D341Med (cell line): ENCODE data around the gene STAM2.
"Not testable (repeated sequence)": the region's sequence is repeated elsewhere in the genome, so short reads cannot be mapped to it uniquely, and the experiment has no call there.

ENCODE experiments used
- DNase-seq: peaks from one replicate; pipeline ENCODE4 v3.0.0; 2012; ENCODE audit warnings: low spot score

The STAM2 gene

DNA sequence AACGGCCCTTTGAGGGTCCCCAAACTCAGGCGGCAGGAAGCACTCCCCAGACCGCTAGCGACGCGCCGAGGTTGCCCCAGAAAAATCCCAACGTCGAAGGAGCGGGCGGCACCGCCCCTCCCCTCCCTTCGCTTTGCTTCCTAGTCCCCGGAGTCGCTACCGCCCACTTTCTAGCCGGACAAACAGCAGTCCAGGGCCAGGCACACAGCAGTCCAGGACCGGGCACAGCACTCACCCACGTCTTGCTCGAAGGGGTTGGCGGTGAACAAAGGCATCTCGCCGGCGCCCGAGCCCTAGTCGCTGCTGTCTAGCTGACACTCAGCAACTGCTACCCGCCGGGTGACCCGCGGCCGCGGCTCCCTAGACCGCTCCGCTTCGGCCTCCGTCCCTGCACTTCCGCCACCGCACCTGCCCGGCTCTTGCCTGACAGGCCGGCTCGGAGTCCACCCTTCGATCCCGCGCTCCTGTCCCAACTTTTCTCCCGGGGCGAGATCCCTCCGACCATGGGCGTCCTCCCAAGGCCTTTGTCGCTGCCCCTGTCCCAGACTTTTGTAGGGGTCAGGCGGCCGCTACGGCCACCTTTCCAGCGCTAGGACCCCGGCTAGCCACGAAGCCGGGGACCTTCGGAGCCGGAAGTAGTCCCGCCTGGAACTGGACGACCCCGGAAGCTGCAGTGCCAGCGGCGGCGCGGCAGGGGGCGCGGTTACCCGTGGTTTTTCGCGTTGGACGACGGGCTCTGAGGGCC is at the start of gene STAM2:
Gene STAM2, minus strand, starts transcription at position 396 of the 745 bp plus-strand sequence. Its CDS starts 121 bp downstream, at position 275.
- peak; percentile 95 for DNase-seq

DNA sequence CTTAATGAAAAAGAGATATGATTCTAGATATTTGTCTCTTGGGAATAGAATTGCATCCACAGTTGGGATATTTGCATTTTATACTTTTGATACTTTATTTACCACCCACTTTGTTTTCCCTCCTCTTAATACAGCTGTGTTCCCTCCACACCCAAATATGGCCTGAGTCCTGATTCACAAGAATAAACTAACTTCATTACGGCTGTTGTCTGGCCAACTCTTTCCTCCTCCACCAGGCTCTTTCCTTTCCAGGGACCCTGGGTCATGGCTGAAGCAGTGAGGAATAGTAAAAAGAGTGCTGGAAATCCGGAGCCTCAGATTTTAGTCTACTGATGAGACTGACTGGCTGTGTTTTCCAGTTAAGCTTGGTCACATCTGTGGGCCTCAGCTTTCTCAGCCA is 48.4 kb upstream of the STAM2 start:
- DNase-seq, result no peak

DNA sequence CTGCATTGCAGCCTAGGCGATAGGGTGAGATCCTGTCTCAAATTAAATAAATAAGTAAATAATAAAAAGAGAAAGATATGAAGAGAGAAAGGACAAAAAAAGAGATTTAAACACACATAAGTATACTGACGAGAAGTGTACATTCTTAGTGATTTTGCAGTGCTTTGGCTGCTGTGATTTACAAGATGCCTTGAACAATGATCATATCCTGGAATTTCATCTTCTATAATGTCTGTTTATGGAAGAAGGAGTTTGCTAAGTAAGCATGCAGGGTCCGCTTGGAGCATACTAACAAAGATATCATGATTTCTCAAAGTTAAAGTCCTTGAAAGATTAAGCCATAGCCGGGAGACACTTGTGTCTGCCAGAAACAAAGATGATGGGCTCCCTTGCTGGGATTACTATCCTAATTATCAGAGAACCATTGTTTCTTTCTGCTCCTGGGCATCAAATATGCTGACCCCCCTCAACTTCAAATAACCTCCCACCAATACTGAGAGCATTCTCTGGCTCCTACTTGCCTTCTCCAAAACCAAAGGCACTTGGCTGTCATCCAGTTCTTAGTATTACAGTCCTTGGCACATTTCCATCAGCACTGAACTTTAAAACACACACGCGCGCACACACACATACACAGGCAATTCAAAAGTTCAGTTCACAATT is 47.5 kb upstream of the STAM2 start:
- DNase-seq, result peak; percentile 38

DNA sequence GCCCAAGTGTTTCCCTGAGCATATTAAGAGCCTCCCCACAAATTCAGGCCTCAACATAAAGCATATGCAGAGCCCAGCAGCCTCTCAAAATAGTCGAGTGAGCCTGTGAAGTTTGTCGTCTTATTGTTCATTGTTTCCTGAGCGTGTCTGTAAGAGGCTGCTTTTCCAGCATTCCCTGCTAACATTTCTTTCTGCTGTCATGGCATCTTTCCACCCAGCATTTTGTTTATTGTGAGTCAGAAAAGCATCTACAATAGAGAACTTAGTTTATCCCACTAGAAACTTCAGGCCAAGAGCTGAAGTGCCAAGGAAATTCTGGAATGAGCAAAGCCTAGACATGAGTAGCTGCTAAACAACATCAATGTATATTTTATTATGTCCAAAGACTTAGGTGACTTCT is 46.3 kb upstream of the STAM2 start:
- DNase-seq, result no peak

DNA sequence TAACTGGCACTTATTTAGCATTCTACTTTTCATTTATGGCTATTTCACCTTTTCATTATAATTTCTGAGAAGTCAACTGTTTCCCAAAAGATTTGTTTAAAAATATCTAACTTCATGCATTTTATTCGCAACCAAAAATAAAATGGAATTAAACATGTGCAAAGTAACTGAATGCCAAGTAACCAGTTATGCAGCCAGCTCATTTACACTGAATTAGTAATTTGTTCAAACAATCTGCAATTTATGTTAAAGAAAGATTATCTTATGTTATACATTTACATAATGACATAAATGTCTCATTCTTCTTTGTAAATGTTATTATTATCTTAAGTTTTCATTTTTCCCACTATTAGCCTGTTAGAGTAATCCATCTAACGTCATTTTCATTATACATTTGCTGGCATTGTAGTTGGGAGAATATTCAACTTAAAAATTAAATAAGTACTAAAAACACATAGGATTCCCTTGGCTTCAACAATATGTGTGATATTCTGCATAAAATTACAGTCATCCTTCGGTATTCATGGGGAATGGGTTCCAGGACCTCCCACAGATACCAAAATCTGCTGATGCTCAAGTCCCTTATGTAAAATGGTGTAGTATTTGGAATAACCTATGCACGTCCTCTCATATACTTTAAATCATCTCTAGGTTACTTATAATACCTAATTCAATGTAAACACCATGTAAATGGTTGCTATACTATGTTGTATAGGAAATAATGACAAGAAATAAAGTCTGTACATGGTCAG is 43.7 kb upstream of the STAM2 start:
- no peak for DNase-seq

DNA sequence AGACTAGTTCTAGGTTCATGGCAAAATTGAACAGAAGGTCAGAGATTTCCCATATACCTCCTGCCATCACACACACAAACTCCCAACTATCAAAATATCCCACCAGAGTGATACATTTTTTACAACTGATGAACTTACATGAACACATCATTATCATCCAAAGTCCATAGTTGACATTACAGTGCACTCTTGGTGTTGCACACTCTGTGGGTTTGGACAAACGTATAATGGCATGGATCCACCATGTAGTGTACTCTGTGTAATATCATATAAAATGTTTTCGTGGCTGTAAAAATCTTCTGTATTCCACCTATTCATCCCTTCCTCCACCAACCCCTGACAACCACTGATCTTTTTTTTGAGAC is 25.9 kb upstream of the STAM2 start:
- no peak for DNase-seq

DNA sequence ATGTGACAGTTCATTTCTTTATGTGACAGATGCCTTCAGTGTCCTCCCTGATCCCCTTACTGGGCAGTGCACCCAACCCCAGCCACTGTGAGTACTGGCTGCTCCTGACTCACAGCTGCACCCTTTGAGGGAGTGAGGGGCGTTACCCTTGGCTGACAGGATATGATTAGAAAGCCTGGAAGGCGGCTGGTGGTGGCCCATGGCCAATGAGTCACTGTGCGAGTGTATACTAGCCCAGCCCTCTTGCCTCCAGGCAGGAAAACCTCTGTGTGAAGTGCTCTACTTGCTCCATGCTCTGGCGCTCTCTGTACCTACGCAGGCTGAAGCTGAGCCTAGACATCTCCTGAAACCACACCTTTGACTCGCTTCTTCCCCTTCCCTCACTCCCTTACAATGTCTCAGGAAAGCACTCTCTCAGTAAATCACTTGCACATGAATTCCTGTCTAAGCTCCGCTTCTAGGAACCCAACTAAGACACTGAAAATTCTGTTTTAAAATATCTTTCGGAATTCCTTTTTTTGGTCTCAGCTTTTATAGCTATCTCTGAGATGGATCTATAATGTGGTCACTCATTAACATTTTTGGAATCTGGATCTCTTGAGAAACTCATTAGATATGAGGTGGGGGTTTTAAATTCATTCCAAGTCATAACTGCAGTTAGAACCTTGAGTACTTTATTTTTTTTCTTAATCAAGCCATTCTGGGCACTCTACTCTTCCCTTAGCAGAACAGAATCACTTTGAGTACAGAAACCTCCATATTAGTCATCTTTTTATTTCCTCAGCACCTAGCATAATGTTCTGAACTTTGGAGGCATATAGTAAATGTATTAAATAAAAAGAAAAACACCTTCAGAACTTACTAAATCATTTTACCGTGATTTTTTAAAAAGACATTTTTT is 25.3 kb upstream of the STAM2 start:
- peak; percentile 21 for DNase-seq

DNA sequence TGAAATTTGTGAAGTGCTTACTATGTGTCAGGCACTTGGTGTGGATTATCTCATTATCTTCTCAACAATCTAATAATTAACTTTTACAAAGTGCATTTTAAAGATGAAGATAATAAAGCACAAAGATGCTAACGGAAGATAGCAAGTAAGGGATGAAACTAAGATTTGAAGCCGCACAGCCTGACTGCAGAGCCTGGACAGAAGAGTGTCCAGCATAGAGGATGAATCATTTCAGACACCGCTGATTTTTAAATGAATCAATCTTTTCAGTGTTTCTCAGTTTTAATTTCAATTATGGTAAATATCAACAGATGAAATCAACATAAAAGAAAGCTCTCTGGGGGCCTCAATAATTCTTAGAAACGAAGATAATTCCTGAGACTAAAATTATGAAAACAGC is 24.5 kb upstream of the STAM2 start:
- DNase-seq, result no peak

DNA sequence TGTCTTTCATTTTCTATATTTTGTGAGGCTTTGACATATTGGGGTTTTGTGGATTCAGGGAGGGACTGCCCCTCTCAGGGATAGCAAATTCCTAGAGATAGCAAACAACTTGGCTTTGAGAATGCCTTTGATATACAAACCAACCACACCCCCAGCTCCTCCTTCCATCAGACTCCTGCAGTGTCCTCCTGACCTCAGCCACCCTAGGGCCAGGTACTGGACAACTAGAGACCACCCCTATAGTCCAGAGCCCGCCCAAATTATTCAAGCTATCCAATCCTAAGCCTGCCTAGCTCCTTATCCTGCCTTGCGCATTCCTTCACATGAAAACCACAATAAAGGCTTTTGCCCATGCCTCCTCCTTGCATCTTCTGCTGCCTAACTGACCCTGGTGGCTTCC is 22.9 kb upstream of the STAM2 start:
- no peak for DNase-seq

DNA sequence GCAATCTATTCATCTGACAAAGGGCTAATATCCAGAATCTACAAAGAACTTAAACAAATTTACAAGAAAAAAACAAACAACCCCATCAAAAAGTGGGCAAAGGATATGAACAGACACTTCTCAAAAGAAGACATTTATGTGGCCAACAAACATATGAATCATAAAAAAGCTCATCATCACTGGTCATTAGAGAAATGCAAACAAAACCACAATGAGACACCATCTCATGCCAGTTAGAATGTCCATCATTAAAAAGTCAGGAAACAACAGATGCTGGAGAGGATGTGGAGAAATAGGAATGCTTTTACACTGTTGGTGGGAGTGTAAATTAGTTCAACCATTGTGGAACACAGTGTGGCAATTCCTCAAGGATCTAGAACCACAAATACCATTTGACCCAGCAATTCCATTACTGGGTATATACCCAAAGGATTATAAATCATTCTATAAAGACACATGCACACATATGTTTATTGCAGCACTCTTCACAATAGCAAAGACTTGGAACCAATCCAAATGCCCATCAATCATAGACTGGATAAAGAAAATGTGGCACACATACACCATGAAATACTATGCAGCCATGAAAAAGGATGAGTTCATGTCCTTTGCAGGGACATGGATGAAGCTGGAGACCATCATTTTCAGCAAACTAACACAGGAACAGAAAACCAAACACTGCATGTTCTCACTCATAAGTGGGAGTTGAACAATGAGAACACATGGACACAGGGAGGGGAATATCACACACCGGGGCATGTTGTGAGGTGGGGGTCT is 22.1 kb upstream of the STAM2 start:
- not testable (repeated sequence) for DNase-seq

DNA sequence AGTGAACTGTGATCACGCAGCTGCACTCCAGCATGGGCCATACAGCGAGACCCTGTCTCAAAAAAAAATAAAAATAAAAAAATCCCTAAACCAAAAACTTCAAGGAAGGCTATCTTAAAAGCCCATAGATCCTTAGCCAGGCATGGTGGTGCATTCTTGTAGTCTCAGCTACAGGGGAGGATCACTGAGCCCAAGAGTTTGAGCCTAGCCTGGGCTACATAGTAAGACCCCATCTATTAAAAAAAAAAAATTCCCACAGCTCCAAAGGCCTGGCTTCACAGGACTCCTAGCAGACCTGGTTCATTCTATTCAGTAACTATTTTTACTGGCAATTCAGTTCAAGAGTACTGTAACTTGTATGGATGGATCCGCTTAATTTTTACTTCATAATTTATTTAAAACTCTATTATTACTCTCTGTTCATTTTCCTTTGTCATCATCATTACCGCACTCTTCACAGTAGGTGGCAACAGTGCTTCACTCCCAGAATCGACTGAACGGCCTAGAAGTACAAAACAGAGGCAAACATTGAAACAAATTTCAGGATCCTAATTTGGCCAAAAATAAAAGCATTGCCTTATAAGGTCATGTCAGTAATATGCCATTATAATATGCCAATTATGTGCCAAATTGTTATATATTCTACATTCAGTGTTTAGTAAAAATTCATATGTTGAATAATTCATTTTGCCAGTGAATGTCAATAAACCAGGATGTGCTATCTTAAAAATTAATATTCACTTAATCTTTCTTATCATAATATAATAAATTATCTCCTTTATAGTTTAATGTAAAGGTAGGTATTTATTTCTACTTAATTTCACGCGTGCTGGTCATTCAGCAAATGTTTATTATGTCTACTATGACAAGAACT is 14.3 kb upstream of the STAM2 start:
- DNase-seq, result peak; percentile 61

DNA sequence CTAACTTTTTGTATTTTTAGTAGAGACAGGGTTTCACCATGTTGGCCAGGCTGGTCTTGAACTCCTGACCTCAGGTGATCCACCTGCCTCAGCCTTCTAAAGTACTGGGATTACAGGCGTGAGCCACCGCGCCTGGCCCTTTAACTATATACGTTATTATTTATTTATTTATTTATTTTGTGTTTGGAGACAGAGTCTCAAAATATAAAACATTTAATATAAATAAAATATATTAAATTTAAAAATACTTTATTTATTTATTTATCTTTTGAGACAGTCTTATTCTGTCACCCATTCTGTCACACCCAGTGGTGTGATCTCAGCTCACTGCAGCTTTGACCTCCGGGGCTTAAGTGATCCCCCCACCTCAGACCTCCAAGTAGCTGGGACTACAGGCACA is 11.2 kb upstream of the STAM2 start:
- DNase-seq, result not testable (repeated sequence)

DNA sequence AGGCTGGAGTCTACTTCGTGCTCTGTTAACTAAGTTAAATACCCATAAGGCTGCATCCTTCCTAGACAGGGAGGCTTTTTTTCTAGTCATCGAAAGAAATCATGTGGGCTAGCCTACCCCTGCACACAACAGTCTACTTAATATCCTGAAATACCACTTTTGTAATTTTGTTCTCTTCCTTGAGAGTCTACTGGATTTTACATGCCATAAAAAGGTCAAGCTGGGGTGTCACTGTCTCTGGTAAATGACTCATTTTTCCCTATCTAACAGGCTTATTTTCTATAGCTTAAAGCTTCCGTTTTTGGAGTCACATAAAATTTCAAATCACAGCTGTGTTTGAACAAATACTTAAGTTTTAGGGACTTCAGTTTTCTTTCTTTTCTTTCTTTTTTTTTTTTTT is 10.7 kb upstream of the STAM2 start:
- no peak for DNase-seq

DNA sequence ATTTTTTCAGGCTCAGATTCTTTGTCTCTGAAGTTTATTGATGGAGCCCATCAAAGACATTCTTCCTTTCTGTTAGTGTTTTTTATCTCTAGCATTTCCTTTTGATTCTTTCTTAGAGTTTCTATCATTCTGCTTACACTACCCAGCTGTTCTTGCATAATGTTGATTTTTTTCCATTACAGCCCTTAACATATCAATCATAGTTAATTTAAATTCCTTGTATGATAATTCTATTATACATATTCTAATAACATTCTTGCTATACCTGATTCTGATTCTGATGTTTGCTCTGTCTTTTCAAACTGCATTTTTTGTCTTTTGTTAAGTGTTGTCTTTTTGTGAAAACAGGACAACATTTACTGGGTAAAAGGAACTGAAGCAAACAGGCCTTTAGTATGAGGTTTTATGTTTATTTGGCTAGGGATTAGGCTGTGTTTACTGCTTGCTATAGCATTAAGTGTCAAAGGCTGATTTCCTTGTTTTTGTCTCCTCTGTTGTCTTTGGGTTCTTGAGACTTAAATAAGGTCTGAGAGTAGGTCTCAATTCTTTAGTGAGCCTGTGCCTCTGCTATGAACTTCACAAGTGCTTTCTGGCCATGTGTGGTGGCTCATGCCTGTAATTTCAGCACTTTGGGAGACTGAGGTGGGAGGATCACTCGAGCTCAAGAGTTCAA is 8.0 kb upstream of the STAM2 start:
- no peak for DNase-seq

DNA sequence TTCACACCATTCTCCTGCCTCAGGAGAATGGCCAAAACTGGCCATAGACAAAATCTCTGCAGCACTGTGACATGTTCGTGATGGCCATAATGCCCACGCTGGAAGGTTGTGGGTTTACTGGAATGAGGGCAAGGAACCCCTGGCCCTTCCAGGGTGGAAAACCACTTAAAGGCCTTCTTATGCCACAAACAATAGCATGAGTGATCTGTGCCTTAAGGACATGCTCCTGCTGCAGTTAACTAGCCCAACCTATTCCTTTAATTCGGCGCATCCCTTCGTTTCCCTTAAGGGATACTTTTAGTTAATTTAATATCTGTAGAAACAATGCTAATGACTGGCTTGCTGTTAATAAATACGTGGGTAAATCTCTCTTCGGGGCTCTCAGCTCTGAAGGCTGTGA is 2.1 kb upstream of the STAM2 start:
- not testable (repeated sequence) for DNase-seq

DNA sequence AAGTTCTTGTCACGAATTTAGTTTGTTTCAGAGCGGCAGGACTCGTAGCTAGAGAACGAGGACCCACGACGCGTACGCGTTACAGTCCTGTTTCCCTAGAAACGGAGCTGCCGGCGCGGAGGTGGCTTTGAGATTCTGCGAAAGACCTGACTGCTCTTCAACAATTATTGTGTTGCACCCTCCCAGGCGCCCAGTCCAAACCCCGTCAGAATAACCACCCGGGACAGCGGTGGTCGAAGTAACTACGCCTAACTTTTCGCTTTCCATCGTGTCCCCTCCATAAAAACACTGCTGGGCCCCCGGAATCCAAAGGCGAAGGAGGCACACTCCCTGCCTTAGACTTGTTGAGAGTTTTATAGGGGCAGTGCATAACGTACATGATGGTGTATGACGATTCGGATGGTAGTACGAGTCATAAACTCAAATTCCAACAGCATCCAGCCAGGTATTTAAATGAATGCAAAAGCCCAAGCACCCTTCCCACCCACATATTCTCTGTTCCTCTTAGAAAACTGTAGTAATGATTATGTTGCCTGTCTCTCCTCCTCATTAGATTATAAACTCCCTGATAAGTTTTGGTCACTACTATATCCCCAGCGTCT is 651 bp upstream of the STAM2 start:
- DNase-seq, result no peak

DNA sequence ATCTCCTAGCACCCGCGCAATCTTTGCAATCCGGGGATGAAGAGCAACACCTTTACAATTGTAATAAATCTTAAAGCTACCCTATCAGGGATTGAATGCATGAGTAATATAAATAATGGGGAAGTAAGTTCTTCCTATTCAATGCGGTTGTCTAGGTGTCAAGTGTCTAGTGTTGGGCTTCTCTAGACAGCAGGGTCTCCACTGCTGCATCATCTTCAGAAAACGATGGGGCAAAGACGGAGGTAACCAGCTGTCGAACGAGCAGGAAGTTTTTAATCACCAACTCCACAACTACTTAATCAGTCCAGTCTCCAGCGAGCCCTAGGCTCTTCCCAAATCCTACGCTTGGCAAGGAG is 573 bp downstream of the STAM2 start:
- no peak for DNase-seq

DNA sequence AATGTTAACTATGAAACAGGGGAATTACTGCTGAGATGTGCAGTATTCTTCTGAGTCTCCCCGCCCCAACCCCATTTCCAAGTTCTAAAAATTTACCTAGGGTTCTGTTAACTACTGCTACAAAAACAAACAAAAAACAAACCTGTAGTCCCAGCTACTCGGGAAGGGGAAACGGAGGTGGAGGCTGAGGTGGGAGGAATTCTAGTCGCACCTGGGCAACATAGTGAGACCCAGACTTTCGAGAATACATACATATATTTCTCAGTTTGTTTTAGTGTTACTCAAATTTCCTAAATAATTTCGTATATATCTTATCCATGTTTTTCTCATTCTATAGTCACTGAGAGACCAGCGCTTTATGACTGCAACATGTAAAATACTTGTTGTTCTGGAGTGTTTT is 989 bp downstream of the STAM2 start:
- no peak for DNase-seq

DNA sequence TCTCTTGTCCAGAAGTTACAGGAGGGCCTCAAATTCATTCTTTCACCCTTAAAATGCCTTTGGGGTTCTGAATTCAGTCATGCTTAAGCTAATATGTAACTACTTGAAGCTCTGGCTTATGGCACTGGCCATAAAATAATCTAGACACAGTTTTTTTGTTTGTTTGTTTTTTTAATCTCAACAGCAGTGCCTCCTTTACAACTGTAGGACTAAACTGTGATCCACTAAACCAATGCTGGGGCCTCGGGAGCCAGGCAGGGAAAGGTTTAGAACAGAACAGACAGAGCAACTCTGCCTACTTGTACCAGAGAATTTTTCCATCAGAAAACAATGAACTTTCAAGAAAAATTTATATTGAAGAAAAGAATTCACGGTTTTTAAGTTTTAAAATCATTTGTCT is 1.7 kb downstream of the STAM2 start:
- DNase-seq, result no peak
